T-helper 17 cell (primary cell): ENCODE data around the gene CDH4. TPM values are rescaled to one million over a fixed set of nuclear protein-coding genes. Genes with fewer than 3 reads are reported as not detected.

Experiments used
- ATAC-seq: fragments of 150-1000 bp; cut with Tn5 transposase; 2 replicates; pipeline ENCODE4 v1.10.0; 2021; ENCODE audit warnings: mild to moderate bottlenecking, moderate library complexity
- DNase-seq, 3 donors: peaks; one replicate each; pipeline versions ENCODE4 v3.0.0 to v3.0.0-alpha.2; 2020 to 2021
- H3K9me3 ChIP-seq: one replicate; pipeline ENCODE4 v1.7.0; 2013; ENCODE audit warnings: low read length, mild to moderate bottlenecking; ENCODE audit not compliant: control insufficient read depth, poor library complexity, severe bottlenecking
- H3K27ac Mint-ChIP-seq: one replicate; pipeline ENCODE4 v1.8.0; 2022; ENCODE audit warnings: mild to moderate bottlenecking, moderate library complexity, mixed read lengths
- H3K27me3 Mint-ChIP-seq: one replicate; pipeline ENCODE4 v1.8.0; 2022; ENCODE audit warnings: mixed read lengths
- H3K36me3 Mint-ChIP-seq: one replicate; pipeline ENCODE4 v1.8.0; 2022; ENCODE audit warnings: low read depth, mixed read lengths
- H3K4me1 Mint-ChIP-seq: one replicate; pipeline ENCODE4 v1.8.0; 2022; ENCODE audit warnings: mild to moderate bottlenecking, mixed read lengths
- H3K4me3 Mint-ChIP-seq: one replicate; pipeline ENCODE4 v1.8.0; 2022; ENCODE audit warnings: mild to moderate bottlenecking, moderate library complexity, mixed read lengths
- total RNA-seq, 4 donors: library from RNA in 2 of 4; stranded (reverse) in 2 of 4; gene quantifications; one replicate each; pipeline ENCODE4 v1.2.3 and lab custom pipeline; 2022 to 2026

CDH4 gene
- total RNA-seq, 2 donors from 2014 or later: 0.55 to 0.67 TPM

DNA sequence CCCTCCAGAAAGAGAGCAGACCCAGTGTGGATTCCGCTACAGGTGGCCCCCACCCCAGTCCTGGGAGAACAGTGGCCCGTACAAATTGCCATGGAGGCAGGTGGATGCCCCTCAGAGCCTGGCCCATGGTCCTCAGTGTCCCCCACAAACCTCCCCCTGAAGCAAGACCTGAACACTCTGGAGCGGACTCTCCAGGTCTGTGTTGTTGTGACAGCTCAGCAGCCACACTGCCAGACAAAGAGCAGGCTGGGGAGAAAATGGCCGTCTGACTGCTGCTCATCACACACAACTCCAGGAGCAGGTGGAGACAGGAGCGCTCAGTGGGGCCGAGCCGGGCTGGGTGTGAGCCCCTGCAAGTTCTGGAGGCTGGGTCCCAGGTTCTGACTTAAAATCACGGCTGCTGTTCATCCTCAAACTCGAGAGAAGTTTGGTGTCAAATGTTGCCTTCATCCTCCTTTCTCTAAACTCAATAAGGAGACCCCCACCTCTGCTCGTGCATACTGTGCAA, 241.8 kb downstream of the CDH4 start:
- no peaks in the 10 kb centered on the region for H3K27me3 Mint-ChIP-seq
- H3K27ac Mint-ChIP-seq: no peak overlapping the region
- ATAC-seq (no peak), DNase-seq (no peak)
- H3K9me3 ChIP-seq: no peaks in the 10 kb centered on the region
- H3K4me1 Mint-ChIP-seq: no peaks in the 10 kb centered on the region
- H3K4me3 Mint-ChIP-seq: no peak overlapping the region
- H3K36me3 Mint-ChIP-seq: no peaks in the 10 kb centered on the region

DNA sequence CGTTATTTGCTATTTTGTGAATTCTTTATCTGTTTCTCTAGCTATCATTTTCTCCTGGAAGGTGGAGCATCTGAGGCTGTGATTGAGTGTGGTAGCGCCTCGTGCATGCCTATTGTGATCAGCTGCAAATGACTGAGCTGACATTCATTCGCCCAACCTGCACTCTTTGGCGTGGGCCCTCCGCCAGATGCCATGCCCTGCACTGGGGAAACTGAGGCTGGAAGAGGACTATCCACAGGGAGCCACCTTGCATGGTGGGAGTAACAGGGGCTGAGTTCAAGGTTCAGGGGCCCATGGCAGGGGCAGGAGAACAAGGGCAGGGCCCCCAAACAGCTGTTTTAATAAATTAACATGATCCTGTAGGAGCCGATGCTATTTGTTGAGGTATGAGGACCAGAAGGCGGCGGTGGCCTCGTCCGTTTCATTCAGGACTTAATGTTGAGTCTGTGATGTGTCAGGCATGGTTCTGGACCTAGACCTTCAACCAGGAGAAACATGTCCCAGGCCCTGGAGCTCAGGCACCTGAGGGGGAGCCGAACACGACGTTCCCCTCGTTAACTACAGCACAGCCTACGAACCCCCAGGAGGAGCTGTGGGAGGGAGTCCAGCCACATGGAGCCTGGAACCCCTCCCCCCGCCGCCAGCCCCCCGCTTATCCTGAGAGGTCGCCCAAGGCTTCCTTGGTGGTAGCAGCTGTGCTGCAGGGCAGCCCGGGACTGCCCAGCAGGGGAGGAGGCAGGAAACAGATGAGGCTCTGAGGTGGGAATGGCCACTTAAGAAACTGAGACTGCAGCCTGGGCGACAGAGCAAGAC, 242.9 kb downstream of the CDH4 start:
- Mint-ChIP-seq H3K4me1 (no peaks in the 10 kb centered on the region), H3K27me3 (no peaks in the 10 kb centered on the region), H3K27ac (no peak overlapping the region), H3K36me3 (no peaks in the 10 kb centered on the region), H3K4me3 (no peak overlapping the region)
- DNase-seq (no peak), ATAC-seq (no peak)
- H3K9me3 ChIP-seq: no peaks in the 10 kb centered on the region

DNA sequence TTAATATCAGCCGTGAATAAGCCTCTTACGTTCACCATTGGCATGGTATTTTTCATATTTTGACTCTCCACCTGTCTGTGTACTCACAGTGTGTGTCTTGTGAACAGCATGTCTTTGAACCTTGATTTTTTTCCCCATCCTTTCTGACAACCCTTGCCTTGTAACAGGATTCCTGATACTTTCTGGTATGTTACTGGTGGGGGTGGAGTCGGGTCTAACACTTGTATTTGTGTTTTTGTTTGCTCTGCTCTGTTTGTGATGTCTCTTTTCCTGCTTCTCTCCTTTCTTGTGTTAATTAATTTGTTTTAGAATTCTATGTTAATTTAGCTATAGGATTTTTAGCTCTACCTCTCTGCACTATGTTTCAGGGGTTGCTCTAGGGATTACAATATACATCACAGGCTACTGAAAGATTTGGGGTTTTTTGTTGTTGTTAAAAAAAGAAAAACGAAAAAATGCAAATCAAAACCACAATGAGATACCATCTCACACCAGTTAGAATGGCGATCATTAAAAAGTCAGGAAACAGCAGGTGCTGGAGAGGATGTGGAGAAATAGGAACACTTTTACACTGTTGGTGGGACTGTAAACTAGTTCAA, 245.1 kb downstream of the CDH4 start:
- Mint-ChIP-seq H3K4me3 (no peak overlapping the region), H3K27me3 (no peaks in the 10 kb centered on the region), H3K4me1 (peaks cover 3% of the 10 kb centered on the region), H3K27ac (no peak overlapping the region), H3K36me3 (no peaks in the 10 kb centered on the region)
- no peaks in the 10 kb centered on the region for H3K9me3 ChIP-seq
- no peak for ATAC-seq
- DNase-seq: no peak

DNA sequence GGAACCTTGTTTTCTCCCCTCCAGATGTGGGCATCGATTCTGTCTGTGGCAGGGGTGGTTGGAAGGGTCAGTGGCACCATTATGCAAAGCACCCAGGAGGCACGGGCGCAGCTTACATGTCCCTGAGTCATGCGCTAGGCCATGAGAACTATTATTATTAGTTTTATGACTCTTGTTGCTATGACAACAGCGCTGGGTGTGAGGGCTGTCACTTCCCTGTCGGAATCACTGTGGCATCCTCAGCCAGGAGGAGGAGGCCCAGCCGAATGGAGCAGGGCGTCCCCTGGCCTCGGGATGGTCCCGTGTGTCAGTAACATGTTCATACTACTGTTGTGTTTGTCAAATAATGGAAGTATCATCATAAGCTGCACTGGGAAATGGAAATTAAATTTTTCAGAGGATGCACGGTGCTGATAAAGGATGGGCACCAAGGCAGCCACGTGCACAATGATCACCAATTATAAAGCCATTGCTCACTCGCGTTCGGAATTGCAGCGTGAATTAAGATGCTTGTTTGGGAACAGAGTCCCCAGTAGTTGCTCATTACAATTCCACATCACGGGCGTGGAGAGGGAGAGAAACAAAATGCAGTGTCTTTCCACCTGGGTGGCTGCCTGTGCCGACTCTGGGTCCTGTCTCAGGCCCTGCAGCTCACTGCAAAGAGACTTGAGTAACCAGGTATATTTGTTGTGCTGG, 247.9 kb downstream of the CDH4 start:
- Mint-ChIP-seq H3K27me3 (no peaks in the 10 kb centered on the region), H3K27ac (no peak overlapping the region), H3K4me3 (no peak overlapping the region), H3K4me1 (peaks cover 3% of the 10 kb centered on the region), H3K36me3 (no peaks in the 10 kb centered on the region)
- no peak for DNase-seq
- no peaks in the 10 kb centered on the region for H3K9me3 ChIP-seq
- ATAC-seq: no peak

DNA sequence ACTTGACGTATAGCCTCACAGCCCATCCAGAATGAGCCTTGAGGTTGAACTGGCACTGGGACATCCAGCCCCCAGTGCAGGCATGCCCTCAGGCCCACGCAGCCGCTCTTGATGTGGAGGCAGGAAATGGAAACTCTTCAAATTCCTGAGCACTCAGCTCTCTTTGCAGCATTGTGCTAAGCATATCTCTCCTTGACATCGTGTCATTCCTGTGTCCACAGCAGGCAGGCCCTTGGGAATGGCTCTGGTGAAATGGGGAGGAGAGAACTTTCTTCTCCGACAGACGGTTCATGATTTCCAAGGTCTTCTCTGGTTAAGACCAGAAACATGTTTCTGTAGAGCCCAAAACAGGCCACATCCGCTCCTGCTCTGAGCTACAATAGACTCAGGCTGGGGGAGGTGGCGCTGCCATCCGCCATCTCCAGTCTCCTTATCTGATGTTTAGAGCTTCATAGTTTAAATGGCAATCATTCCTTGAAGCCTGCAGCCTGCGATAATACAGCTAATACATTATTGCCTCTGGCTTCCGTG, 248.8 kb downstream of the CDH4 start:
- Mint-ChIP-seq H3K27ac (peak overlapping the region; percentile 5), H3K4me1 (peaks cover 3% of the 10 kb centered on the region)
- DNase-seq: no peak

DNA sequence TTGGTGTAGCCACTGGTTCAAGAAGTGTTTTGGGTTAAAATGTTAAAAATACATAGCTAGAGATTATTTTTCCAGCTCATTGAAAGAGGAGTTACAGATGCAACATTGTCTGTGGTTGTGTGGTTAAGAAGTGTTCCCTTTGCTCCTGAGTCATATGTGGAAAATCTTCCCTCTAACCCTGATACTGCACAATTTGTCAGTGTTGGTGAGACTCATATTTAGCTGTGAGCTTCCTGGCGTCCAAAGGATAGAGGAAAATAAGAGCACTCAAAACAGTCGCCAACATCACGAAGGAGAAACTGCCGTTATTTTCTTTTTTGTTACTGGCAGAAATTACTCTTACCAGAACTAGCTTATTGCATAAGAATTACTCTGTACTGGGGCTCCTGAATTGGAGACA, 250.4 kb downstream of the CDH4 start:
- ATAC-seq: no peak
- H3K4me3 Mint-ChIP-seq: no peak overlapping the region
- peaks cover 3% of the 10 kb centered on the region for H3K4me1 Mint-ChIP-seq
- no peak overlapping the region for H3K27ac Mint-ChIP-seq
- H3K9me3 ChIP-seq: no peaks in the 10 kb centered on the region
- H3K36me3 Mint-ChIP-seq: no peaks in the 10 kb centered on the region
- no peaks in the 10 kb centered on the region for H3K27me3 Mint-ChIP-seq
- no peak for DNase-seq

More for the DNA sequence above, 248.8 kb downstream of the CDH4 start:
- Mint-ChIP-seq H3K36me3 (no peaks in the 10 kb centered on the region), H3K27me3 (no peaks in the 10 kb centered on the region), H3K4me3 (peak overlapping the region; percentile 41)
- H3K9me3 ChIP-seq: no peaks in the 10 kb centered on the region
- ATAC-seq: peak; percentile 61

DNA sequence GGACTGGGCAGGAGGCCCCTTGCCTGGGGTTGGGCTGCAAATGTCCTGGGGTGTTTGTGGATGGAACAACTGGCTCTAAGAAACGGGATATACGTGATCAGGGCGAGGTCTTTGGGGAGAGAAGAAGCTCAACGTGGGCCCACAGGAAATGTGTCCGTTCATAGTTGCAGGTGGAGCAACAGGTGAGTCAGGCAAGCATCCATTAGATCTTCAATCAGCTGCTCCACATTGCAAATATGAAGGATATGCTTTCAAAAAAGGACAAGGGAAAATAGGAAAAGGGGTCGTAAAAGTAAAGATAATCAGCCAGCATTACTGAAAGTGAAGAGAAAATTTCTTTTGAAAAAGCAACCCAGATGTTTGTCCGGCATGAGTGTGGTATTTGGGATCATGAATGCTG, 251.0 kb downstream of the CDH4 start:
- no peaks in the 10 kb centered on the region for H3K9me3 ChIP-seq
- DNase-seq (no peak), ATAC-seq (no peak)
- Mint-ChIP-seq H3K4me1 (peaks cover 3% of the 10 kb centered on the region), H3K4me3 (no peak overlapping the region), H3K36me3 (peaks cover 2% of the 10 kb centered on the region), H3K27me3 (no peaks in the 10 kb centered on the region), H3K27ac (no peak overlapping the region)

DNA sequence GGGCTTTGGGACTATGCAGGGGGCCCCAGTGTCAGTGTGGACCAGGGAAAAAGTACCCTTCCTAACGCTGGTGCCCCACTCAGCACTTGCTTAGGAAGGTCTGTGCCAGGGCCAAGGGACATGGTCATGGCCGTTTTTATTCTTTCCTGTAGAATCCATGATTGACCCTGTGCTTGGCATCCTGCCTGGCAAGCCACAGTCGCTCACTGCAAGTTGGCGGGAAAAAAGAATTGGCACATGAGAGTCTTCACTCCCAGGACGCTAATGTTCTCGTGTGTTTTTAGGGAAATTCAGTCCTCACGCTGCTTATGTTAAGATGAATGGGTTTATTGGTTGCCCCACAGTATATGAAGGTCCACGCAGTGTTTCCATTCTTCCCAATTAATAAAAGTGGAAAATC, 253.4 kb downstream of the CDH4 start:
- no peak overlapping the region for H3K4me3 Mint-ChIP-seq

DNA sequence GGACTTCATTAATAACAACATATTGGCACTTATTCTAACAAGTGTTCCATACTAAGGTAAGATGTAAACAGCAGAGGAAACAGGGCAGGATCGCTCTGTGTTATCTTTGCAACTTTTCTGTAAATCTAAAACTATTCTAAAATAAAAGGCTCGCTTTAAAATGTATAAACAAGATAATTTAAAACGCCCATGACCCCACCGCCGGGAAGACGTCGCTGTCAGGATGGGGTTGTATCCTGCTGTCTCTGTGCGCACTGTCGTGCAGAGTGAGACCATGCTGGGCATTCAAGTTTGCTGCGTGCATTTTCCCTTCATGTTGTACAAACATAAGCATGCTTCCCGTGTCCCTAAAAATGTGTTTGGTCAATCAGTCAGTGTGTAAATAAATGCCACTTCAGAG, 255.7 kb downstream of the CDH4 start:
- no peak overlapping the region for H3K27ac Mint-ChIP-seq
- ATAC-seq (no peak), DNase-seq (no peak)
- H3K36me3 Mint-ChIP-seq: peaks cover 2% of the 10 kb centered on the region
- no peaks in the 10 kb centered on the region for H3K9me3 ChIP-seq
- peaks cover 3% of the 10 kb centered on the region for H3K4me1 Mint-ChIP-seq
- H3K4me3 Mint-ChIP-seq: no peak overlapping the region
- peaks cover 9% of the 10 kb centered on the region for H3K27me3 Mint-ChIP-seq

More for the DNA sequence above, 253.4 kb downstream of the CDH4 start:
- Mint-ChIP-seq H3K4me1 (peaks cover 6% of the 10 kb centered on the region), H3K27me3 (peaks cover 9% of the 10 kb centered on the region), H3K27ac (no peak overlapping the region), H3K36me3 (peaks cover 2% of the 10 kb centered on the region)
- ATAC-seq (no peak), DNase-seq (no peak)
- no peaks in the 10 kb centered on the region for H3K9me3 ChIP-seq

DNA sequence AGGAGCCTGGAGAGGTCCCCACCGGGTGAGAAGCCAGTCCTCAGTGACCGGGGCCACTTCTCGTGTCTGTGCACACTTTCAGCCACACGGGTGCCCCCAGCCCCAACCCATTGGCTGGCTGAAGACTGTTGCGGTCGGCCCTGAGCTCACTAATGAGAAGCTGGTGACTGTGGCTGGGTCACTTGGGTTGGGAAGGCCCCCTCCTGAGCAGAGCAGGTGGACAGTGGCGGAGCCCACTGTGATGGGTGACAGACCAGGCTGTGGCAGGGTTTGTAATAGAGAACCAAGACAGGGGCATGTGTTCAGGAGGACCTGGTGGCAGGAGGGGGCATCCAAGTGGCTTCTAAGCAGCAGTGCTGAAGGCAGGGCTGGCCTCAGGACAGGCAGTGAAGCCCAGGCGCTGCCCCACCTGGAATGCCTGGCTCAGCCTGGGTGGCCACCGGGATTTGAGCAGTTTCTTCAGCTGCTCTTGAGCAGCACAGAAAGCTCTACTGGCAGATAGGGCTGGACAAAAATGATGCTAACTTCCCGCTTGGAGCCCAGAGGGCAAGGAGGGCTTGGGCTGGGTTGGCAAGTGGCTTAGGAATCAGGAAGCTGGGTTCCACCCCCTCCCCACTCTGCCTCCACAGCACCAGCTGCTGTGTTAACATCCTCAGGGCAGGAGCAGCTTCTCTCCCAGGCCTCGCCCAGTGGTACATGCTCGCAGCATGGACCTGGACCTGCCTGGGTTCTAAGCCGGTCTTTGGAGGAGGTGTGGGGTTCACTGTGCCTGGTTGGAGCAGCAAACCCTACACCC, 256.4 kb downstream of the CDH4 start:
- H3K4me3 Mint-ChIP-seq: no peak overlapping the region
- H3K27me3 Mint-ChIP-seq: peaks cover 9% of the 10 kb centered on the region
- H3K9me3 ChIP-seq: no peaks in the 10 kb centered on the region
- H3K36me3 Mint-ChIP-seq: peaks cover 2% of the 10 kb centered on the region
- peaks cover 3% of the 10 kb centered on the region for H3K4me1 Mint-ChIP-seq
- DNase-seq: no peak
- no peak for ATAC-seq
- no peak overlapping the region for H3K27ac Mint-ChIP-seq

DNA sequence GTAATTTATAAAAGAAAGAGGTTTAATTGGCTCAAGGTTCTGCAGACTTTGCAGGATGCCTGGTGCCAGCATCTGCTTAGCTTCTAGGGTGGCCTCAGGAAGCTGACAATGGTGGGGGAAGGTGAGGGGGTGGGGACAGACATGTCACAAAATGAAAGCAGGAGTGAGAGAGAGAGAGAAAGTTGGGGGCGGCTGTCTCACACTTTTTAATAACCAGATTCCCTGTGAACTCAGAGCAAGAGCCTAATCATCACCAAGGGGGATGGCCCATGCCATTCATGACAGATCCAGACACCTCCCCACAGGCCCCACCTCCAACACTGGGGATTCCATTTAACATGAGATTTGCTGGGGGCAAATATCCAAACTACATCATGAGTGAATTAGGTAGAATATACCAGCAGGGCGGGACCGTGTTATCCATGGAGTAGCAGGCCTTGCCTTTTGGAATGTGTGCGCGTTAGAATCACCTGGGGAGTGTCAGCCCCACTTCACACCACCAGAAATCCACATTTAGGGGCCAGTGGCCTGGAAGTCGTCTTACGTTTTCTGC, 258.8 kb downstream of the CDH4 start:
- Mint-ChIP-seq H3K4me3 (no peak overlapping the region), H3K36me3 (peaks cover 2% of the 10 kb centered on the region), H3K4me1 (peaks cover 3% of the 10 kb centered on the region), H3K27ac (no peak overlapping the region), H3K27me3 (peaks cover 9% of the 10 kb centered on the region)
- no peaks in the 10 kb centered on the region for H3K9me3 ChIP-seq
- ATAC-seq (no peak), DNase-seq (no peak)

DNA sequence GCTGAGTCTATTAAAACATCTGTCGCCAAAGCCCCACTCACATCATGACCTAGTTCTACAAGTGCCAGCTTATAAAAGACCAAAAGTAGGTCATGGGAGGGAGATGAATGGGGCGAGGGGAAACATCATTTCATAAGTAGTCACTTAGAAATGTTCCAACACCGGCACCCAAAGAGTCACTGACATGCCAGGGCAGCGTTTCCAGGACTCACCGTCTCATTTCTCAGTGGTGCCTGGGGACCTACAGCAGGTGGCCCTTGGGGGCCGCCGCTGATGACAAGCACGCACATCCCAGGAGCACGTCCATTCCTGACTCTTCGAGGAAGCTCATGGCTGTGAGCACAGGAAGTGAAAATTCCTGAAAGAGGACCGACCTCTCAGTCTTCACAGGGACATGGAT, 260.4 kb downstream of the CDH4 start:
- Mint-ChIP-seq H3K4me1 (peaks cover 3% of the 10 kb centered on the region), H3K4me3 (no peak overlapping the region), H3K27me3 (peaks cover 9% of the 10 kb centered on the region), H3K27ac (no peak overlapping the region), H3K36me3 (peaks cover 2% of the 10 kb centered on the region)
- ATAC-seq: peak; percentile 21
- no peaks in the 10 kb centered on the region for H3K9me3 ChIP-seq
- no peak for DNase-seq
